DMS53 (cell line): ENCODE measurements around the gene SERPINC1.
"Not testable (repeated sequence)": the region's sequence is repeated elsewhere in the genome, so short reads cannot be mapped to it uniquely, and the experiment has no call there.

ENCODE experiments used
- DNase-seq: peaks from one replicate; lab custom pipeline; 2025; lab: John Stamatoyannopoulos, UW

The SERPINC1 gene

GRCh38 chr1:173862769-173863223, 54.3 kb downstream of the SERPINC1 start:
- DNase-seq, result peak; percentile 61

DNA sequence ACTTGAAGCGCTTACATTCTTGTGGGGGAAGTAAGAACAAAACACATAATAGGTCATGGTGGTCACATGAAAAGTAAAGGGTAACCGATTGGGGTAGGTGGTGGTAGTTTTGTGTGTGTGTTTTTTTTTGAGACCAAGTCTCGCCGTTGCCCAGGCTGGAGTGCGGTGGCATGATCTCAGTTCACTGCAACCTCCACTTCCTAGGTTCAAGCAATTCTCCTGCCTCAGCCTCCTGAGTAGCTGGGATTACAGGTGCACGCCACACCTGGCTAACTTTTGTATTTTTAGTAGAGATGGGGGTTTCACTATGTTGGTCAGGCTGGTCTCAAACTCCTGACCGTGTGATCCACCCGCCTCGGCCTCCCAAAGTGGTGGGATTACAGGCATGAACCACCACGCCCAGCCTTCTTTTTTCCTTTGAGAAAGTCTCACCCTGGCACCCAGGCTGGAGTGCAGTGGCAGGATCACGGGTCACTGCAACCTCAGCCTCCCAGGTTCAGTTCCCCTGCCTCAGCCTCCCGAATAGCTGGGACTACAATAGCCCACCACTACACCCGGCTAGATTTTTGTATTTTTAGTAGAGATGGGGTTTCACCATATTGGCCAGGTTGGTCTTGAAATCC, 54.9 kb downstream of the SERPINC1 start:
- peak; percentile 55 for DNase-seq

DNA sequence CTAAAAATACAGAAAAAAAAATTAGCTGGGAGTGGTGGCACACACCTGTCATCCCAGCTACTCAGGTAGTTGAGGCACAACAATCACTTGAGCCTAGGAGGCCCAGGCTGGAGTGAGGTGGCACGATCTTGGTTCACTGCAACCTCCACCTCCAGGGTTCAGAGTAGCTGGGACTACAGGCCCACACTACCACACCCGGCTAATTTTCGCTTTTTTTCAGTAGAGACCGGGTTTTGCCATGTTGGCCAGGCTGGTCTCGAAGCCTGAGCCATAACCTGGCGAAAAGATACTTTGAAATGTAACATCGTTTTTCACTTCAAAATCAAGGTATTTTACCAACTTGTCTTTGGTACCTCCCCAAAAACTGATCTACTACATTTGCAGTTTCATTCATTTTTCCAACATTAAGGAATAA, 55.4 kb downstream of the SERPINC1 start:
- peak; percentile 58 for DNase-seq

- no peak for DNase-seq
Observed at GRCh38 chr1:173860065-173860464, 57.1 kb downstream of the SERPINC1 start.

GRCh38 chr1:173859547-173859946, 57.6 kb downstream of the SERPINC1 start:
- DNase-seq, result not testable (repeated sequence)

GRCh38 chr1:173857363-173857917, 59.7 kb downstream of the SERPINC1 start:
- DNase-seq, result no peak

GRCh38 chr1:173856903-173857302, 60.2 kb downstream of the SERPINC1 start:
- DNase-seq, result peak; percentile 61

DNA sequence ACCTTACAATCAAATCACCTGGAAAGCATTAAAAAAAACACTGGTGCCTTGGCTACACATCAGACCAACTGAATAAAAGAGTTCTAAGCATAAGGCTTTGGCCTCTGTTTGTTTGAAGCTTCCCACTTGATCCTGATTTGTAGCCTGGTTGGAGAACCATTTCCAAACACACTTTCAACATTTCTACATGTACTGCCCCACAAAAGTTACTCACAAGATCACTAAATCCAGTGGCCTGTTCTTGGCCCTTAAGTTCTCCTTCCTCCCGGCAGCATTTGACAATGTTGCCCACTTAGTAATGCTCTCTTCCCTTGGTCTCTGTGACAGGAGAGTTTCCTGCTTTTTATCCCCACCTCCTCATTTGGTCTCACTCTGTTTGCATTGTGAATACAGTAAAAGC, 61.1 kb downstream of the SERPINC1 start:
- DNase-seq, result no peak
